ENCODE results near the gene DPP6.

The DPP6 gene

DNA sequence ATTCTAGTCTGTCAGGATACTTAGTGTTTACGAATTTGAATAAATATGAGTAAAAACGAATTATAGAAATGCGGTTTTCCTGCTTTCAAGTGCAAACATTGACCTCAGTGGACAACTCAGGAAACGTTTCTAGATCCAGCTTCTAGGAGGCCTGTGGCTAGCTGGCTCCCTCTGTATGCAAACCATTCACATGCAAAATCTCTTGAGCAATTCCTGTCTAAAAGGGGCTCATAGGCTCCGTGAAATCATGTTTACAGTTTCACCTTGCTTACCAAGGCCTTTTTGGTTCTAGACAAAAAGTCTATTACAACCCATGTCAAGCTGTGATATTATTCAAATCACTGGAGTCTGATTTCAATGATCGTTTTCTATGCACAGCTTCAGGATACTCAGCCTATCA is 364.5 kb downstream of the DPP6 start:
- Histone ChIP-seq H3K27me3 (ENCODE audit: control insufficient read depth, insufficient read depth, low read length) (no peaks in the 10 kb centered on the region), H3K4me1 (ENCODE audit: control insufficient read depth, insufficient read depth, low read length) (peaks cover 4% of the 10 kb centered on the region; the same call in 1 of the 2 replicates), H3K9ac (ENCODE audit: low read length) (no peak overlapping the region), H3K36me3 (ENCODE audit: control insufficient read depth, insufficient read depth, low read length) (no peaks in the 10 kb centered on the region), H3K27ac (ENCODE audit: low read depth, low read length) (no peak overlapping the region), H3K9me3 (ENCODE audit: control insufficient read depth, insufficient read depth, low read depth, low read length) (no peaks in the 10 kb centered on the region), H3K4me3 (ENCODE audit: low read depth, low read length) (no peak overlapping the region)

DNA sequence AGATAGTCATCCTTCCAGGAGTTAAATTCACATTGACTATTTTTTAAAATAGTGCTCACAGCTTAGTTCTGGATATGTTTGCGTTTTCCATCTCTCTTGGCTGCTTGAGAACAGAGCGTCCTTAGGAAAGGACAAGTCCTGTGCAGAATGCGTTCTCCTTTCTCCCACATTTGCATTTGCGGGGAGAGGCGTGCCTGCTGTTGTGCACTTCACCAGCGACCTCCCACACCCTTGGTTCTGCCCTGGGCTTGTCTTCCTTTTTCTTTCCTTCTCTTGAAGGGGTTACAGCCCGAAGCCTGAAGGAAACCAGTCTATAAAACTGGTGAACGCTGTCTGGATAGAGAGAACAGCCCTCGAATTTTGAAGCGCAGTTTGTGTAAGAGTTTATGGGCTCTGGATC is 367.1 kb downstream of the DPP6 start:
- Histone ChIP-seq H3K9me3 (ENCODE audit: control insufficient read depth, insufficient read depth, low read depth, low read length) (no peaks in the 10 kb centered on the region), H3K4me3 (ENCODE audit: low read depth, low read length) (no peak overlapping the region), H3K27me3 (ENCODE audit: control insufficient read depth, insufficient read depth, low read length) (no peaks in the 10 kb centered on the region), H3K36me3 (ENCODE audit: control insufficient read depth, insufficient read depth, low read length) (no peaks in the 10 kb centered on the region), H3K4me1 (ENCODE audit: control insufficient read depth, insufficient read depth, low read length) (peaks cover 4% of the 10 kb centered on the region; the same call in 1 of the 2 replicates), H3K27ac (ENCODE audit: low read depth, low read length) (no peak overlapping the region), H3K9ac (ENCODE audit: low read length) (no peak overlapping the region)

DNA sequence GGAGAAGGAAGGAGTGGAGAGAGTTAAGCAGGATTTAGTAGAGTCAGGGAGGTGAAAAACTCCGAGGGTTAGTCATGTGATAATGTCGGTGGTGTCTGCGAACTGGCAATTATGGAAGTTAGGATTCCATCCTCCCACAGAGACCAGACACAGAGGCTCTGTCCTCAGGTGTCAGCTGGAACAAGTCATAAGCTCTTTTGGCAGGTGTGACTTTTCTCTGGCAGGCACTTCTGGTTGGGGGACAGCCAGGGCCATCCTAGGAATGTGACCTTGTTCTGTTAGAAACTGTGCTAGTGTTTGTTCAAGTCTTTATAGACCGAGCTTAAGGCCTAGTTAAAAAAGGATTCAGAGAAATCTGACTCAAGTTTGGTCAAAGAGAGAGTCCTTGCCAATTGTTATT is 371.0 kb downstream of the DPP6 start:
- Histone ChIP-seq H3K9ac (ENCODE audit: low read length) (no peak overlapping the region), H3K4me3 (ENCODE audit: low read depth, low read length) (no peak overlapping the region), H3K4me1 (ENCODE audit: control insufficient read depth, insufficient read depth, low read length) (no peaks in the 10 kb centered on the region), H3K27me3 (ENCODE audit: control insufficient read depth, insufficient read depth, low read length) (no peaks in the 10 kb centered on the region), H3K9me3 (ENCODE audit: control insufficient read depth, insufficient read depth, low read depth, low read length) (no peaks in the 10 kb centered on the region), H3K36me3 (ENCODE audit: control insufficient read depth, insufficient read depth, low read length) (no peaks in the 10 kb centered on the region), H3K27ac (ENCODE audit: low read depth, low read length) (no peak overlapping the region)

DNA sequence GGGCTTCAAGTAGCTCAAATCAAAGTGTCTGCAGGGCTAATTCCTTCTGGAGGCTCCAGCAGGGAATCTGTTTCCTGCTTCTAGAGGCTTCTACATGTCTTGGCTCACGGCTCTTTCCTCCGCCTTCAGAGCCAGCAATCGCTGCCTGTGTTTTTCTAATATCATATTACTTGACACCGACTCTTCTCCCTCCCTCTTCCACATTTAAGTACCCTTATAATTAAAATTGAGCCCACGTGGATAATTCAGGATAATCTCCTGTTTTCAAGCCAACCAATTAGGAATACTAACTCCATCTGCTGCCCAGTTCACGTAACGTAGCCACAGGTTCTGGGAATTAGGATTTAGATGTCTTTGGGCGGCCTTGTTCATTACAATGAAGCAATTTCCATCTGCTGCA is 372.2 kb downstream of the DPP6 start:
- Histone ChIP-seq H3K4me3 (ENCODE audit: low read depth, low read length) (no peak overlapping the region), H3K4me1 (ENCODE audit: control insufficient read depth, insufficient read depth, low read length) (no peaks in the 10 kb centered on the region), H3K27ac (ENCODE audit: low read depth, low read length) (no peak overlapping the region), H3K9me3 (ENCODE audit: control insufficient read depth, insufficient read depth, low read depth, low read length) (no peaks in the 10 kb centered on the region), H3K36me3 (ENCODE audit: control insufficient read depth, insufficient read depth, low read length) (no peaks in the 10 kb centered on the region), H3K9ac (ENCODE audit: low read length) (no peak overlapping the region), H3K27me3 (ENCODE audit: control insufficient read depth, insufficient read depth, low read length) (no peaks in the 10 kb centered on the region)

DNA sequence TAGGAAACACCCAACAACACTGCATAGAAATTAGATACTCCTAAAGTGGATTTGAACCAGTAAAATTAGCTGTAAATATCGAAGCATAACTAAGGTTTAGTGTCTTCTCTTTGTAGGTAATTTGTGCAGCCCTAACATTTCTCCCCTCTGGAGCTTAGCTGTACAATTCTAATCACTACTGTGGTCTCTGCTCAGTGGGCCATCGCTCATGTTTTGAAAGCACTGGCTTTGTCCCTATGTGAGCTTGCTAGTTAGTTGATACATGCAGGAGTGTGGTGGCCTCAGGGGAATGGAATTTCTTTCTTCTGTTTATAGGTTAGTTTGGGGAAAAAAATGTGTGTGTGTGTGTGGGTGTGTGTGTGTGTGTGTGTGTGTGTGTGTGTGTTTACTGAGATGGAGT is 373.1 kb downstream of the DPP6 start:
- H3K9me3 ChIP-seq (ENCODE audit: control insufficient read depth, insufficient read depth, low read depth, low read length) = no peaks in the 10 kb centered on the region
- H3K27ac ChIP-seq (ENCODE audit: low read depth, low read length) = no peak overlapping the region
- no peaks in the 10 kb centered on the region for H3K27me3 ChIP-seq (ENCODE audit: control insufficient read depth, insufficient read depth, low read length)
- H3K4me1 ChIP-seq (ENCODE audit: control insufficient read depth, insufficient read depth, low read length) = no peaks in the 10 kb centered on the region
- H3K9ac ChIP-seq (ENCODE audit: low read length) = no peak overlapping the region
- H3K36me3 ChIP-seq (ENCODE audit: control insufficient read depth, insufficient read depth, low read length) = no peaks in the 10 kb centered on the region
- no peak overlapping the region for H3K4me3 ChIP-seq (ENCODE audit: low read depth, low read length)

DNA sequence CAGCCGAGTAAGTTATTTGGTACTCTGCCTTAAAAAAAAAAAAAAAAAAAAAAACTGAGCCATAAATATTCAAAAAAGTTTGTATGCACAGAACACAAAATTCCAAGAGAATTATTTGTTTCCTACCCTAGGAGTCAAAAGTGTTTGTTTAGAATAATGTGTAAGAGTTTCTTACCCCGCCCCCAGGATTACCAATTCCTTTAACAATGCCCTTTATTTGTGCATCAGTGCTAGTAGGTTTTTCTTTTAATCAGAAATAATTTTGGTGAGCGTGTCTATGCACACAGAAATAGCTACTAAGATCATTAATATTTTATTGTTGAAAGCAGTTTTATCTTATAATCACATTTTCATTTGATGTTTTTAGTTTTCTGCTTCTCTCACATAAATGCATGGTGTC is 374.6 kb downstream of the DPP6 start:
- H3K4me3 ChIP-seq (ENCODE audit: low read depth, low read length) = no peak overlapping the region
- H3K9ac ChIP-seq (ENCODE audit: low read length) = no peak overlapping the region
- no peaks in the 10 kb centered on the region for H3K36me3 ChIP-seq (ENCODE audit: control insufficient read depth, insufficient read depth, low read length)
- H3K9me3 ChIP-seq (ENCODE audit: control insufficient read depth, insufficient read depth, low read depth, low read length) = no peaks in the 10 kb centered on the region
- H3K27me3 ChIP-seq (ENCODE audit: control insufficient read depth, insufficient read depth, low read length) = no peaks in the 10 kb centered on the region
- H3K27ac ChIP-seq (ENCODE audit: low read depth, low read length) = no peak overlapping the region
- H3K4me1 ChIP-seq (ENCODE audit: control insufficient read depth, insufficient read depth, low read length) = no peaks in the 10 kb centered on the region

DNA sequence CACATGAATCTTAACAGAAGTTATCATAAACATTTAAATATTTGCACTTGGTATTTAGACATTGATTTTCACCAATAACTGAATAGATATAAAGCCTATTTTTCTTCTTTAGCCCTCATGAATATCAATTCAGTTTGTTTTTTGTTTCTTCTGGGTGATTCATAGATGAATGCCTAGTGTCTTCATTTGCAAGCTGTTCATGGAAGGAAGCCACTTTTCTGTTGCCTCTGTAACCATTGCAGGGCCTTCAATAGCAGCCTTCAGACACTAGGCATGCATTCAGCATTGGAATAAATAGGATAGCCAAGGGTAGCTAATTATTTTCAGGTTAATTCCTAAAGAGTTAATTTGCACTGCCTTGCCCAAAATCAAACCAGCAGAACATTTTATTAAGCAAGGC is 375.3 kb downstream of the DPP6 start:
- Histone ChIP-seq H3K27ac (ENCODE audit: low read depth, low read length) (no peak overlapping the region), H3K9me3 (ENCODE audit: control insufficient read depth, insufficient read depth, low read depth, low read length) (no peaks in the 10 kb centered on the region), H3K9ac (ENCODE audit: low read length) (no peak overlapping the region), H3K27me3 (ENCODE audit: control insufficient read depth, insufficient read depth, low read length) (no peaks in the 10 kb centered on the region), H3K4me3 (ENCODE audit: low read depth, low read length) (no peak overlapping the region), H3K4me1 (ENCODE audit: control insufficient read depth, insufficient read depth, low read length) (no peaks in the 10 kb centered on the region), H3K36me3 (ENCODE audit: control insufficient read depth, insufficient read depth, low read length) (no peaks in the 10 kb centered on the region)

DNA sequence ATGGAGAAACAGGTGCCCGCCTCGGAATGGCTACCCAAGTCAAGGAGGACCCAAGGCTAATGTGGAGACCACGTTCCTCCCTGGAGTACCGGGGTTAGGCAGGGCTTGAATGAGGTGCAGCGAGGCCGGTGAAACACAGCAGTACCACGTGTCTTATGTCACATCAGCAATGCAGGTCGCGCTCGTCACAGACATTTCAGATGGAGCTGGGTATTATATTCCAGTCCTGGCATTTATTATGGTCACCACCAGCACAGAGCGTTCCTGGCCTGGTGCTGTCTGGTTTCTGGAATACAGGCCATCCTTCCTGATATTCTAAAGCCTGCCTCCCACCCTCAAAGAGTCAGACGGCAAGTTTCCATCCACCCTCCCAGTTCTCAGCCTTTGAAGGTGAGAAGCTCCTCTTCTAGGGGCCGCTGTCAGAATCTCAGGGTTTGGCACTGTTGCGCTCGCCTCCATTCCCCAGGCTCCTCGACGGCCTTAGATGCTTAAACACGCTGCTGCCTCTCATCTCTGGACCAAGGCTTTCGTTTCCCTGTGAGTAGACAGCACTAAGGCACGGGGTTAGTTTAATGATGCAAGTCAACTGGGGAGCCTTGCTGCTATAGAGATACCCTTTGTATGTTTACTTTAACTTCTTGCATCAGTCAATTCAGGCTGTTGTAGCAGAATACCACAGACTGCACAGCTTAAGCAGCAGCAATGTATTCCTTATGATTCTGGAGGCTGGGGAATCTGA is 377.6 kb downstream of the DPP6 start:
- Histone ChIP-seq H3K27ac (ENCODE audit: low read depth, low read length) (no peak overlapping the region), H3K9ac (ENCODE audit: low read length) (no peak overlapping the region), H3K4me3 (ENCODE audit: low read depth, low read length) (no peak overlapping the region), H3K36me3 (ENCODE audit: control insufficient read depth, insufficient read depth, low read length) (no peaks in the 10 kb centered on the region), H3K9me3 (ENCODE audit: control insufficient read depth, insufficient read depth, low read depth, low read length) (no peaks in the 10 kb centered on the region), H3K4me1 (ENCODE audit: control insufficient read depth, insufficient read depth, low read length) (no peaks in the 10 kb centered on the region), H3K27me3 (ENCODE audit: control insufficient read depth, insufficient read depth, low read length) (no peaks in the 10 kb centered on the region)

DNA sequence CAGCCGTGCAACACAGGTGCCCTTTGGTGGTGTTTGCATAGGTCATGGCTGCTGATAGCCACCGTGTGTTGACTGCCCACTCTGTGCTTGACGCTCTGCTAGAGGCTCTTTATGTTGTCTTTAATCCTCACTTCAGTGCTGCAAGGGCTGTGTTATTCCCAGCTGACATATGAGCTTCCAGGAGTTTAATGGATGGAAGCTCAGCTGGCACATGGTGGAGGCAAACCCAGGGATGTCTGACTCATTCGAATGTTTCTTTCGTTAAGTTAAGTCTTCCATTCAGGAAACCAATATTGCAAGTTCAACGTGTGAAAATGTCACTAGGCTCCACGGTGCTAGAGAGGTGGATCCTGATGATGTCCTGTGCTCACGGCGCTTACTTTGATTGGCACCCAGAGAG is 378.4 kb downstream of the DPP6 start:
- Histone ChIP-seq H3K4me1 (ENCODE audit: control insufficient read depth, insufficient read depth, low read length) (no peaks in the 10 kb centered on the region), H3K9ac (ENCODE audit: low read length) (no peak overlapping the region), H3K36me3 (ENCODE audit: control insufficient read depth, insufficient read depth, low read length) (no peaks in the 10 kb centered on the region)

DNA sequence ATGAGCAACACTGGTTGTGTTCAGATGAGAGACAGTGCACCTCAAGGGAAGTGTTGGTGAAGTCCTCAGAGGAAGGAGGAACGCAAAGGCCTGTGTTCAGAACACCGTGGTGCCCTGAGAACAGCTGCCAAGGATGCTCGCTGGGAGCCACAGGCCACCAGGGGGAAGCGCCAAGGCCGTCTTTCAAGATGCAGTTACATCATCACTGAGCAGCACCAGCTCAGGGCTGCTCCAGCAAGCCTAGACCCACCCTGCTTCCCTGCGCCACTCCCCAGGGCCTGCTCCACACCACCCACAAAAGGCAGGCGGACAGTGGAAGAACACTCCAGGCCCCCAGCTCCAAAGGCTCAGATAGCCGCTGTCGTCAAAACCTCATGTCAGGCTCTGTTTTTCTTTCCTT is 378.8 kb downstream of the DPP6 start:
- H3K27ac ChIP-seq (ENCODE audit: low read depth, low read length) = no peak overlapping the region
- H3K9me3 ChIP-seq (ENCODE audit: control insufficient read depth, insufficient read depth, low read depth, low read length) = no peaks in the 10 kb centered on the region
- H3K36me3 ChIP-seq (ENCODE audit: control insufficient read depth, insufficient read depth, low read length) = no peaks in the 10 kb centered on the region
- no peak overlapping the region for H3K9ac ChIP-seq (ENCODE audit: low read length)
- H3K27me3 ChIP-seq (ENCODE audit: control insufficient read depth, insufficient read depth, low read length) = no peaks in the 10 kb centered on the region
- H3K4me3 ChIP-seq (ENCODE audit: low read depth, low read length) = no peak overlapping the region
- no peaks in the 10 kb centered on the region for H3K4me1 ChIP-seq (ENCODE audit: control insufficient read depth, insufficient read depth, low read length)

More for the DNA sequence above, 378.4 kb downstream of the DPP6 start:
- Histone ChIP-seq H3K27ac (ENCODE audit: low read depth, low read length) (no peak overlapping the region), H3K9me3 (ENCODE audit: control insufficient read depth, insufficient read depth, low read depth, low read length) (no peaks in the 10 kb centered on the region), H3K4me3 (ENCODE audit: low read depth, low read length) (no peak overlapping the region), H3K27me3 (ENCODE audit: control insufficient read depth, insufficient read depth, low read length) (no peaks in the 10 kb centered on the region)

DNA sequence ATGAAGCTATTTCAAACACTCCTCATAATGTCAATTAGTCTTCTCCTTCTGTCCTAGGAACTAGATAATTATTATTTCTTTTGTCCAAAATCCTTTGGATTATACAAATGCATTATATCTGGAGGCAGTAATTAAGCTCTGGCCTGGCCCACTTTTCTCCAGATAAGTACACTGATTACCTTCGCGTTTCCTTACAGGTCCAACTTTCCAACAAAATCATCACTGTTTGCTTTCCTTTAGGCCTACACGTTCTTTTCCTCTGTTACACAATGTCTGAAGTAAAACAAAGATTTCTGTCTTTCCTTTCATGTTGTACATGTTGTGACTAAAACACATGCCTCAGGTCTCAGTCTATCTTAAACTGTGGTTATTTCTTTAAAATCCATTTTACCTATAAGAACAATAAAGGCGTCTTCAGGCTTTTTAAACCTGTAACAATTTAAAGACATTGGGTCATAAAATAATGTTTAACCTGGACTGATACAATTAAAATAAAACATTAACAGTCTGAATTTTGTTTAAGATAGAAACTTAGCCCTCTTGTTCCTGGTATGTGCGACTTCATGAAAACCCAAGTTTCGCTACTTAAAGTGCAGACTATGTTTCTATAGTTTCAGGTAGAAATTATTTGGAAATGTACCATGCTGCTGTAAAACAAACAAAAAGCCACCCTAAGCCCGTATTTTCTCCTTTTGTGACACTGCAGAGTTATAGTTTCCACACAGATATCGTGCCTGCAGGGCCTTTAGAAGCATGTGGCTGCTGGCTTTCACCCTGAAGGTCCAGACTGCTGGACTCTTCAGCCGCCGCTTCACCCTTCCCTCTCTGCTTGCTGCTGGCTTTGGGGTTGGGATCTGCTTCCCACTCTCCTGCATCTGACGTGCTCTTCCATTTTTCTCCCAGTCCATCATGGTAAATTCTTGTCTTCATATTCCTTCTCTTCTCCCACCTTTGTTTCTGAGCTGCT is 381.7 kb downstream of the DPP6 start:
- Histone ChIP-seq H3K4me3 (ENCODE audit: low read depth, low read length) (no peak overlapping the region), H3K9ac (ENCODE audit: low read length) (no peak overlapping the region), H3K4me1 (ENCODE audit: control insufficient read depth, insufficient read depth, low read length) (no peaks in the 10 kb centered on the region), H3K36me3 (ENCODE audit: control insufficient read depth, insufficient read depth, low read length) (no peaks in the 10 kb centered on the region), H3K27me3 (ENCODE audit: control insufficient read depth, insufficient read depth, low read length) (no peaks in the 10 kb centered on the region), H3K9me3 (ENCODE audit: control insufficient read depth, insufficient read depth, low read depth, low read length) (no peaks in the 10 kb centered on the region), H3K27ac (ENCODE audit: low read depth, low read length) (no peak overlapping the region)
